AML-193 (cell line): Measurements from ENCODE around the gene MRPS22.
"Not testable (repeated sequence)": the region's sequence is repeated elsewhere in the genome, so short reads cannot be mapped to it uniquely, and the experiment has no call there.

ENCODE experiments used
- DNase-seq, 2 experiments: peaks; one replicate each; lab custom pipeline; 2025; lab: John Stamatoyannopoulos, UW

Gene MRPS22

GRCh38 chr3:139339219-139339906 lies 4.5 kb upstream of the MRPS22 start:
- DNase-seq: no peak

- DNase-seq: no peak
Measured at GRCh38 chr3:139340784-139341183, 3.0 kb upstream of the MRPS22 start.

GRCh38 chr3:139342054-139342453 lies 1.8 kb upstream of the MRPS22 start:
- DNase-seq: no peak

GRCh38 chr3:139346771-139347170 lies 3.0 kb downstream of the MRPS22 start:
- DNase-seq: no peak

- DNase-seq: peak; percentile 73
Measured at GRCh38 chr3:139353920-139354556, 10.2 kb downstream of the MRPS22 start.

GRCh38 chr3:139354661-139355060 lies 10.8 kb downstream of the MRPS22 start:
- DNase-seq: no peak

GRCh38 chr3:139355476-139355875 lies 11.7 kb downstream of the MRPS22 start:
- no peak for DNase-seq

GRCh38 chr3:139355891-139356290 lies 12.1 kb downstream of the MRPS22 start:
- DNase-seq: no peak

- no peak for DNase-seq
Measured at GRCh38 chr3:139357899-139358298, 14.1 kb downstream of the MRPS22 start.

- DNase-seq: no peak
Measured at GRCh38 chr3:139358841-139359562, 15.2 kb downstream of the MRPS22 start.

GRCh38 chr3:139361276-139361675 lies 17.5 kb downstream of the MRPS22 start:
- DNase-seq: no peak

- no peak for DNase-seq
Measured at GRCh38 chr3:139364549-139364948, 20.7 kb downstream of the MRPS22 start.

GRCh38 chr3:139374099-139374498 lies 30.3 kb downstream of the MRPS22 start:
- DNase-seq: no peak

GRCh38 chr3:139377378-139377777 lies 33.6 kb downstream of the MRPS22 start:
- no peak for DNase-seq

- DNase-seq: no peak
Measured at GRCh38 chr3:139378587-139379241, 34.9 kb downstream of the MRPS22 start.

GRCh38 chr3:139380575-139380974 lies 36.8 kb downstream of the MRPS22 start:
- no peak for DNase-seq

GRCh38 chr3:139382291-139382690 lies 38.5 kb downstream of the MRPS22 start:
- DNase-seq: not testable (repeated sequence)

GRCh38 chr3:139388077-139388476 lies 44.3 kb downstream of the MRPS22 start:
- DNase-seq: no peak

- DNase-seq: peak in 1 of 2 experiments; percentile 25
Measured at GRCh38 chr3:139388821-139389551, 45.2 kb downstream of the MRPS22 start.

GRCh38 chr3:139389552-139390368 lies 45.9 kb downstream of the MRPS22 start, which contains the start of gene COPB2:
Gene COPB2 (minus strand): TSS chr3:139389647. CDS start chr3:139389550, 97 bp downstream.
- peak; percentile 99 for DNase-seq

GRCh38 chr3:139394116-139394515 lies 50.3 kb downstream of the MRPS22 start:
- DNase-seq: peak; percentile 36 to 51
